NT2/D1 (cell line): ENCODE measurements around the gene KIF23.

Source experiments
- YY1 ChIP-seq: IDR thresholded peaks from 2 replicates; pipeline ENCODE4 v1.6.1; 2011; ENCODE audit not compliant: insufficient read length, insufficient read depth
- ZNF274 ChIP-seq: IDR thresholded peaks from 2 replicates; pipeline ENCODE4 v1.6.1; 2011; ENCODE audit warnings: mild to moderate bottlenecking, low read depth, low read length

- TF ChIP-seq YY1 (no peak), ZNF274 (no peak)
Observed at GRCh38 chr15:69392352-69392751, 21.8 kb upstream of the KIF23 start.
